Measurements from ENCODE around the gene LRBA.
A peak's percentile ranks its signal among the peaks of the same experiment; 100 is the strongest.
"Not testable (repeated sequence)": the region's sequence is repeated elsewhere in the genome, so short reads cannot be mapped to it uniquely, and the experiment has no call there.

The LRBA gene

DNA sequence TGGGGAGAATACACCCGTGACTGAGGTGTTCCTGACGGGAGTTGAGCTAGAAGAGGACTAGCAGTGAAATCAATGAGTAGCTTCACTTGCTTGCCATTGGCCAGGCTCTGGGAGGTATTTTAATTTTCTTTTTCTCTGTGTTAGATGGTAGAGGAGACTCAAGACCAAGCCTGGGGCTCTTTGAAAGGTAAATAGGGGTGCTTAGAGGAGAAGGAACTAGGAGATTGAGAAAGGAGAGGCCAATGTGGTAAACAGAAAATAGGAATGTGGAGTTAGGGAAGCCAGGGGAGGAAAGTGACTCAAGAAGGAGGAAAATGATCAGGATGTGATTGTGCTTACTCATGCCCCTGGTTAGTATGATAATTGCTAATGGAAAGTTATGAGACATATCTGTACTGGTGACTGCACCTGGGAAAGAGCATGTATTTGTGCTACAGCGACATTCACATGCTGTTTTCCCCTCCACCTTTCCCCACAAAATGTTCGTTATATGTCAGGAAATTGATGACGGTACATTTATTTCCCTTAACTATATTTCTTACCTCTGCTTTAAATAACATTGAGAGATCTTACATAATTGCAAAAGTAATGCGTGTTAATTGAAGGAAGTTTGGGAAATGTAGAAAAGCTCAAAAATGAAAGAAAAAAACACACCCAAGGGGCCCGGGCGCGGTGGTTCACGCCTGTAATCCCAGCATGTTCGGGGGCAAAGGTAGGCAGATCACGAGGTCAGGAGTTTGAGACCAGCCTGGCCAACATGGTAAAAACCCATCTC is 16.9 kb upstream of the LRBA start:
- no peak overlapping the region for H3K4me3 ChIP-seq (ENCODE audit: low read length)
- TF ChIP-seq, protein P1, sequence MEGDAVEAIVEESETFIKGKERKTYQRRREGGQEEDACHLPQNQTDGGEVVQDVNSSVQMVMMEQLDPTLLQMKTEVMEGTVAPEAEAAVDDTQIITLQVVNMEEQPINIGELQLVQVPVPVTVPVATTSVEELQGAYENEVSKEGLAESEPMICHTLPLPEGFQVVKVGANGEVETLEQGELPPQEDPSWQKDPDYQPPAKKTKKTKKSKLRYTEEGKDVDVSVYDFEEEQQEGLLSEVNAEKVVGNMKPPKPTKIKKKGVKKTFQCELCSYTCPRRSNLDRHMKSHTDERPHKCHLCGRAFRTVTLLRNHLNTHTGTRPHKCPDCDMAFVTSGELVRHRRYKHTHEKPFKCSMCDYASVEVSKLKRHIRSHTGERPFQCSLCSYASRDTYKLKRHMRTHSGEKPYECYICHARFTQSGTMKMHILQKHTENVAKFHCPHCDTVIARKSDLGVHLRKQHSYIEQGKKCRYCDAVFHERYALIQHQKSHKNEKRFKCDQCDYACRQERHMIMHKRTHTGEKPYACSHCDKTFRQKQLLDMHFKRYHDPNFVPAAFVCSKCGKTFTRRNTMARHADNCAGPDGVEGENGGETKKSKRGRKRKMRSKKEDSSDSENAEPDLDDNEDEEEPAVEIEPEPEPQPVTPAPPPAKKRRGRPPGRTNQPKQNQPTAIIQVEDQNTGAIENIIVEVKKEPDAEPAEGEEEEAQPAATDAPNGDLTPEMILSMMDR (conservative IDR thresholded peaks at IDR 0.05; ENCODE audit: low read length): no peak
- DNase-seq (ENCODE audit: low read depth): peak; percentile 38

DNA sequence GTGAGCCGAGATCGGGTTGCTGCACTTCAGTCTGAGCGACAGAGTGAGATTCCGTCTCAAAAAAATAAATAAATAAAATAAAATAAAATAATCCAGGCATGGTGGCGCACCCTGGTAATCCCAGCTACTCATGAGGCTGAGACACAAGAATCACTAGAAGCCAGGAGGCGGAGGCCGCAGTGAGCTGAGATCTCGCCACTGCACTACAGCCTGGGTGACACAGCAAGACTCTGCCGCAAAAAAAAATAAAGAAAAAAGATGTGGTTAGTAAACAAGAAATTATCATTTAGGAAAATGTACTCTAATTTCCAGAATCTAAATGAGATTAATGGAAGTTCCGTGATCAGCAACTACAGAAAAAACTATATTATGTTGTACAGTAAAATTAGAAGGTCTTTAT is 14.5 kb upstream of the LRBA start:
- H3K4me3 ChIP-seq (ENCODE audit: low read length): no peak overlapping the region
- no peak for DNase-seq (ENCODE audit: low read depth)
- TF ChIP-seq, protein P1 (conservative IDR thresholded peaks at IDR 0.05; ENCODE audit: low read length): no peak

DNA sequence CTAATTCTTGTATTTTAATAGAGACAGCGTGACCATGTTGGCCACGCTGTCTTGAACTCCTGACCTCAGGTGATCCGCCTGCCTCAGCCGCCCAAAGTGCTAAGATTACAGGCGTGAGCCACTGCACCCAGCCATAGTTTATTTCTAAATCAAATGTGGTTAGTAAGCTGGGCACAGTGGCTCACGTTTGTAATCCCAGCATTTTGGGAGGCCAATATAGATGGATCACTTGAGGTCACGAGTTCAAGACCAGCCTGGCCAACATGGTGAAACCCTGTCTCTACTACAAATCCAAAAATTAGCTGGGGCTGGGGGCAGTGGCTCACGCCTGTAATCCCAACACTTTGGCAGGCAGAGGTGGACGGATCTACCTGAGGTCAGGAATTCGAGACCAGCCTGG is 13.9 kb upstream of the LRBA start:
- H3K4me3 ChIP-seq (ENCODE audit: low read length); DNase-seq (ENCODE audit: low read depth): not testable (repeated sequence)

DNA sequence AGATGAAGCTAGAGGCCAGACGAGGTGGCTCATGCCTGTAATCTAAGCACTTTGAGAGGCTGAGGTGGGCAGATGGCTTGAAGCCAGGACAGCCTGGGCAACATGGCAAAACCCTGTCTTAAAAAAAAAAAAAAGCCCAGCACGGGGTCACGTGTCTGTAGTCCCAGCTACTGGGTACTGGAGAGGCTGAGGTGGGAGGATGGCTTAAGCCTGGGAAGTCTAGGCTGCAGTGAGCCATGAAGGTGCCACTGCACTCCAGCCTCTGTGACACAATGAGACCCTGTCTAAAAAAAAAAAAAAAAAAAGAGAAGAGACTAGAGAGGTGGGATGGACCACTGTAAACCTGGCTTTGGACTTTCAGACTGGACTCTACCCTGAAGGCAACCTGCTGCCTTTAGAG is 10.7 kb upstream of the LRBA start:
- no peak for DNase-seq (ENCODE audit: low read depth)
- no peak overlapping the region for H3K4me3 ChIP-seq (ENCODE audit: low read length)
- TF ChIP-seq, protein P1 (conservative IDR thresholded peaks at IDR 0.05; ENCODE audit: low read length): no peak

DNA sequence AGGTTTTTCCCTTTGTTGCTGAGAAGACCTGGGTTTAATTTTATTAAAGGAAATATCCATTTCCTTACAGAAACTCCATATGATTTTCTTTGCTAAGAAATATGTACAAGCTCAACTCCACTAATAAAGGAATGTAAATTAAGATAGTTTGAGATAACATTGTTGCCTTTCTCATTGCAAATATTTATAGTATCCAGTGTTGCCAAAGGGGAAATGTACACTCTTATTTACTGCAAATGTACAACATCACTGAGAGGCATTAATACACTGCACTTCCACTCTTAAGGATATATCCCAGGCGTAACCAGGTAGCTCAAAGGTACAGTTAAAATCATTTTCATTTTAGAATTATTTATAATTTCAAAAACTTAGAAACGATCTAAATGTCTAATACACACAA is 7.5 kb upstream of the LRBA start:
- TF ChIP-seq, protein P1 (conservative IDR thresholded peaks at IDR 0.05; ENCODE audit: low read length): no peak
- no peak overlapping the region for H3K4me3 ChIP-seq (ENCODE audit: low read length)
- no peak for DNase-seq (ENCODE audit: low read depth)

DNA sequence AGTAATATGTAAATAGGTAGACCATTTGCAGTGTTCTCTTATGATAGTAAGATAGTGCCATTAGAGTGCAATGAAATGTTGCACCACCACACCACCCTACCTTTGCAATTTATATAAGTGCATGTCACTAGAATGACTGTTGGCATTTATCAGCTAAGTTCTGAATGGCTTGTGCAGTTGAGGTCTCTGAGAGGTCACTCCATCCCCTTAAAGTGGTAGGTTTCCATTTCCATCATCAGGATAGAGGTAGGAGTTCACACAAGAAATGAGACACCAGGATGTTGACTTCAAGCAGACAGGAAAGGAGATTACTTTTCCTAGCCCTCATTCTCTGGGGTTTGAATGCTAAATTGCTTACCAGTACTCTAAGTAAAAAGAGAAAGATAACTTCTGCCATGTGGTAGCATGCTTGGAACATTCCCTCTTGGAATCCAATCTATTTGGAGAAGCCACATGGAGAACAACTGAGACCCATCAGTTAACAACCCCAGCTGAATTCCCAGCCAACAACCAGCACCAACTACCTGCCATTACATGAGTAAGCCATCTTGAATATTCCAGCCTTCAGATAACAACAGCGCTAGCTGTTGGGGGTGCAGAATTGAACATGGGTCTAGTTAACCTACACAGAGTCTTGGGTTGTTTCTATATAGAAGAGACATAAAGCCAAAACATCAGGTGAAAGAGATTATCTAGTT is 6.7 kb upstream of the LRBA start:
- no peak overlapping the region for H3K4me3 ChIP-seq (ENCODE audit: low read length)
- no peak for DNase-seq (ENCODE audit: low read depth)
- TF ChIP-seq, protein P1 (conservative IDR thresholded peaks at IDR 0.05; ENCODE audit: low read length): no peak

DNA sequence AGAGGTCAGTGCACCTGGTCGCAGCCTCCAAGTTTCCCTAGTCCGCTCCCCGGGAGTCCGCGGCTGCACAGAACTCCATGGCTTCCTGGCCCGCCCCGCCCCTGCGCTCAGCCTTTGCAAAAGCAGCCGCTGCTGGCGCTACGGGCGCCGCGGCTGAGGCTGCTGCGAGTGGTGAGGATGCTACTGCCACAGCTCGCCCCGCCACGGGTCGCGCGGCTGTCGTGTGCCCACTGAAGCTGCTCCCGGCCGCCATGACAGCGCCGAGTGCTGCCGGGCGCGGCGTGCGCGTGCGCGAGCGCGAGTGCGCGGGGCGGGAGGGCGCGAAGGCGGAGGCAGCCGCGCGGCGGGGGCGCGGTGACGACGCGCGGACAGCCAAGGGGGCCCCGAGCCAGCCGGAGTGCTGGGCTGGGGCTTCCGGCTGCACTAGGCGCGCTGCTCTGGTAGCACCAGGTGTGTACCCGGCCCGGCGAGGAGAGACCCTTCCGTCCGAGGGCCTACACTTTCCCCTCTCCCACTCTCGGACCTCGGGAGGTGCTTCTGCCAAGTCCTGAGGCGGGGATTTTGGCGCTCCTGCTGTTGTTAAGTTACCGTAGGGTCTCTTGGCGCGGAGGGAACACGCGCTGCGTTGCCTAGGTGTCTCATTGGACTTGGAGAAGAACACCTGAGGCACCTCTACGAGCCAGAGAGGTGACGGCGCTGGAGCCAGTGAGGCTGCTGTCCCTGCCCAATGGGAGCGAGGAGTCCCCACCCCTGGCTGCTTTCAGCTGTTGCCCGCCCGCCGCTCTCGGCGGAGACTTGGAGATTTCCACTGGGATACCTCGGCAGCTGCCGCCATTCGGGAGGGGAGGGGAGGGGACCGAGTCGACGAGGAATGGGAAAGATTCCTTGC is 619 bp upstream of the LRBA start:
- TF ChIP-seq, protein P1 (conservative IDR thresholded peaks at IDR 0.05; ENCODE audit: low read length): no peak
- DNase-seq (ENCODE audit: low read depth): peak; percentile 43
- H3K4me3 ChIP-seq (ENCODE audit: low read length): peak overlapping the region; percentile 97
